ENCODE measurements around the gene ART3. TPM values are rescaled to one million over a fixed set of nuclear protein-coding genes. Genes with fewer than 3 reads are reported as not detected.

The ART3 gene
- total RNA-seq = 0.31 and 0.49 TPM in 2 replicates

GRCh38 chr4:76074468-76074867 is at the start of gene ART3:
Gene ART3, plus strand, starts transcription at chr4:76074709. Its CDS starts 1,181 bp downstream, at chr4:76075890.

GRCh38 chr4:76035799-76036380 is 38.6 kb upstream of the ART3 start, which contains the start of gene CXCL11:
Gene CXCL11, minus strand, starts transcription at chr4:76036070. Its CDS starts 83 bp downstream, at chr4:76035987.

GRCh38 chr4:76148142-76148865 is 73.8 kb downstream of the ART3 start, which contains the start of gene NUP54:
Gene NUP54, minus strand, starts transcription at chr4:76148397. Its CDS starts 23 bp downstream, at chr4:76148374.

Other genes with a start within 250 kb of the ART3 start
- not detected in 2 replicates for gene PPEF2, start 172.3 kb upstream of the ART3 start, total RNA-seq
- gene NAAA, start 133.7 kb upstream of the ART3 start, total RNA-seq = 20.7 and 26.5 TPM in 2 replicates
- 29.8 and 34.7 TPM in 2 replicates for gene SDAD1, start 83.8 kb upstream of the ART3 start, total RNA-seq
- gene CXCL9, start 67.2 kb upstream of the ART3 start, total RNA-seq = not detected in 2 replicates
- gene CXCL10, start 51.2 kb upstream of the ART3 start, total RNA-seq = 0.30 and 1.6 TPM in 2 replicates
- gene CXCL11, start 38.6 kb upstream of the ART3 start, total RNA-seq = 0.15 and 1.2 TPM in 2 replicates
- gene NUP54, start 73.7 kb downstream of the ART3 start, total RNA-seq = 38.4 and 58.9 TPM in 2 replicates
- gene SCARB2, start 139.1 kb downstream of the ART3 start, total RNA-seq = 48.5 and 75.7 TPM in 2 replicates
- not detected in 2 replicates for gene FAM47E, start 177.0 kb downstream of the ART3 start, total RNA-seq
- 2.0 and 3.4 TPM in 2 replicates for gene STBD1, start 232.0 kb downstream of the ART3 start, total RNA-seq